RWPE2 (cell line): ENCODE results near the gene CPEB4.

Source experiments
- ATAC-seq: fragments of 200-7000 bp; cut with Tn5 transposase; 3 replicates; pipeline ENCODE4 v1.9.1; 2021; ENCODE audit warnings: low read depth
- DNase-seq: peaks from one replicate; pipeline ENCODE4 v3.0.0-alpha.2; 2020; ENCODE audit warnings: low spot score
- H3K27ac ChIP-seq: fragments of 450-650 bp; 2 replicates; pipeline ENCODE4 v1.5.1; 2017; ENCODE audit warnings: mild to moderate bottlenecking; ENCODE audit not compliant: poor library complexity, severe bottlenecking
- H3K27me3 ChIP-seq: fragments of 250-450 bp; sonication (Bioruptor Pico); 2 replicates; pipeline ENCODE4 v1.5.1; 2021; ENCODE audit warnings: mild to moderate bottlenecking, moderate library complexity; ENCODE audit not compliant: insufficient read depth, poor library complexity, severe bottlenecking
- H3K36me3 ChIP-seq: fragments of 250-450 bp; sonication (Bioruptor Pico); 2 replicates; pipeline ENCODE4 v1.5.1; 2020; ENCODE audit warnings: low read depth, mild to moderate bottlenecking, moderate library complexity
- H3K4me1 ChIP-seq: fragments of 250-450 bp; sonication (Bioruptor Pico); 2 replicates; pipeline ENCODE4 v1.5.1; 2021; ENCODE audit warnings: mild to moderate bottlenecking, moderate library complexity; ENCODE audit not compliant: insufficient read depth, poor library complexity, severe bottlenecking
- H3K4me3 ChIP-seq: fragments of 250-450 bp; sonication (Bioruptor Pico); 2 replicates; pipeline ENCODE4 v1.5.1; 2021; ENCODE audit warnings: mild to moderate bottlenecking, moderate library complexity; ENCODE audit not compliant: severe bottlenecking
- H3K9me3 ChIP-seq: fragments of 250-450 bp; sonication (Bioruptor Pico); 2 replicates; pipeline ENCODE4 v1.5.1; 2021; ENCODE audit warnings: mild to moderate bottlenecking, moderate library complexity; ENCODE audit not compliant: severe bottlenecking
- TF ChIP-seq, protein P1 (sequence below): fragments of 450-650 bp; IDR thresholded peaks from one replicate; pipeline ENCODE4 v1.5.1; 2017; ENCODE audit warnings: mild to moderate bottlenecking, moderate library complexity; ENCODE audit not compliant: poor library complexity, severe bottlenecking

The CPEB4 gene

DNA sequence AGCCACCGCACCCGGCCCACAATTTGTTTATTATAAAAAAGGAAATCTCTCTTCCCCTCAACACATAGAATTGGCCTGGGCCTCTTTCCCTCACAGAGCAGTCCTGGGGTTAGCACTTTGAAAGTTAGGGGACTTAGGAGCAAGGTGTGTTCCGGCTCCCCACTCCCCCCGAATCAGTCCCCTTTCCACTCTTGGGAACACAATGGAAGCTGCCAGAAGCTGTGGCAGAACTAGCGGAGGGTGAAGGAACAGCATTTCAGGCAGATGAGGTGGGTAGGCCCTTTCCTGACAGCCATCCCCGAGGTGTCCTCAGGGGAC, 84.4 kb downstream of the CPEB4 start:
- Histone ChIP-seq H3K27ac (no peak overlapping the region), H3K4me1 (no peaks in the 10 kb centered on the region), H3K27me3 (peaks cover 6% of the 10 kb centered on the region), H3K36me3 (no peaks in the 10 kb centered on the region), H3K9me3 (no peaks in the 10 kb centered on the region), H3K4me3 (no peak overlapping the region)
- ATAC-seq: no peak
- no peak for DNase-seq
- TF ChIP-seq, protein P1, sequence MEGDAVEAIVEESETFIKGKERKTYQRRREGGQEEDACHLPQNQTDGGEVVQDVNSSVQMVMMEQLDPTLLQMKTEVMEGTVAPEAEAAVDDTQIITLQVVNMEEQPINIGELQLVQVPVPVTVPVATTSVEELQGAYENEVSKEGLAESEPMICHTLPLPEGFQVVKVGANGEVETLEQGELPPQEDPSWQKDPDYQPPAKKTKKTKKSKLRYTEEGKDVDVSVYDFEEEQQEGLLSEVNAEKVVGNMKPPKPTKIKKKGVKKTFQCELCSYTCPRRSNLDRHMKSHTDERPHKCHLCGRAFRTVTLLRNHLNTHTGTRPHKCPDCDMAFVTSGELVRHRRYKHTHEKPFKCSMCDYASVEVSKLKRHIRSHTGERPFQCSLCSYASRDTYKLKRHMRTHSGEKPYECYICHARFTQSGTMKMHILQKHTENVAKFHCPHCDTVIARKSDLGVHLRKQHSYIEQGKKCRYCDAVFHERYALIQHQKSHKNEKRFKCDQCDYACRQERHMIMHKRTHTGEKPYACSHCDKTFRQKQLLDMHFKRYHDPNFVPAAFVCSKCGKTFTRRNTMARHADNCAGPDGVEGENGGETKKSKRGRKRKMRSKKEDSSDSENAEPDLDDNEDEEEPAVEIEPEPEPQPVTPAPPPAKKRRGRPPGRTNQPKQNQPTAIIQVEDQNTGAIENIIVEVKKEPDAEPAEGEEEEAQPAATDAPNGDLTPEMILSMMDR: no peak

DNA sequence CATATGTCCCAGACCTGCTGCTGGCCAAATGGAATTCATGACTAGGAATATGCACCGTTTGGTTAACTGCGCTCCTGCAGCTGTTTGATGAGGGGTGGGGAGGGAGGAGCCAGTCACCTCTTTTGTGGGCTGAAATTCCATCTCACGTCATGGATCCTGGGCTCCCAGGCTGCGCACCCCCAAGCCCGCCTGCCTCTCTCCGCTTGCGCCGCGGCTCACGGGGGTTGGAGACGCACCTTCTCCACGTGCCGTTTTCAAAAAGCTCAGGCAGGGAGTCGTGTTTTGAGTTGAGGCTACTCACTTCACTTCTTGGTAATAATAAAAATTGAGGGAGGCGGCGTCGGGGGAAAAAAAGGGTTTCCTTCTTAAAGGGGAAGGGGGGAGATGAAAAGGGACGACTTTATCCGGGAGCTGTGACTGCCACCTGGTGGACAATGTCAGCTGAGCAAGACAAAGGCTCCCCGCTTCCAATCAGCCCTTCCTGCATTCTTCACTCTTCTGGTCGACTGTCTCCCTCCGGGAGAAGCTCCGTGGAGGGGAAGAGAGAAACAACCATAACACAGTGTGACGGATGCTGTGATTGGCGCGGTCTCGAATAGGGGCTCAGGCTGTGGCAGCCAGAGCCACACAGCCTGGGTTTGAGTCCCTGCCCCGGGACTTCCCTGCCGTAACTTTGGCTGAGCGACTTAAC, 84.9 kb downstream of the CPEB4 start:
- H3K4me3 ChIP-seq: peak overlapping the region; percentile 19
- H3K27ac ChIP-seq: no peak overlapping the region
- no peaks in the 10 kb centered on the region for H3K9me3 ChIP-seq
- no peaks in the 10 kb centered on the region for H3K36me3 ChIP-seq
- peak; percentile 77 for ATAC-seq
- H3K27me3 ChIP-seq: peaks cover 6% of the 10 kb centered on the region
- TF ChIP-seq, protein P1: peak; percentile 96
- no peak for DNase-seq
- H3K4me1 ChIP-seq: no peaks in the 10 kb centered on the region

DNA sequence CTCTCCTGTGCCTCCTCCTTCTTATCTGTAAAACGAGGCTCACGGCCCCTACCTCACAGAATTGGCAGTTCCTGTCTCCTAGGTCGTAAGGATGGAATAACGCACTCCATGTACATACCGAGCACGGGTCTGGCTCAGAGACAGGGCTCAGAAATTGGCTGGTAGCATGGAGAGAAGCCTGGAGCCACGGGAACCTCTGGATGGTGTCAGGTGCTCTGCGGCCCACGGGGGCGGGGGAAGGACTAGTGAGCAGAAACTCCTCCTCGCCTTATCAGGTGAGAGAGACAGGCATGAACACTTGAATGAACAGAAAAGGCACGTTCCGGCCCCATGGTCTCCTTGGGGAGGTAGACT, 85.4 kb downstream of the CPEB4 start:
- peaks cover 6% of the 10 kb centered on the region for H3K27me3 ChIP-seq
- no peak for DNase-seq
- TF ChIP-seq, protein P1: no peak
- H3K36me3 ChIP-seq: no peaks in the 10 kb centered on the region
- H3K4me3 ChIP-seq: peak overlapping the region; percentile 19
- H3K4me1 ChIP-seq: no peaks in the 10 kb centered on the region
- H3K27ac ChIP-seq: no peak overlapping the region
- H3K9me3 ChIP-seq: no peaks in the 10 kb centered on the region
- ATAC-seq: peak; percentile 46

DNA sequence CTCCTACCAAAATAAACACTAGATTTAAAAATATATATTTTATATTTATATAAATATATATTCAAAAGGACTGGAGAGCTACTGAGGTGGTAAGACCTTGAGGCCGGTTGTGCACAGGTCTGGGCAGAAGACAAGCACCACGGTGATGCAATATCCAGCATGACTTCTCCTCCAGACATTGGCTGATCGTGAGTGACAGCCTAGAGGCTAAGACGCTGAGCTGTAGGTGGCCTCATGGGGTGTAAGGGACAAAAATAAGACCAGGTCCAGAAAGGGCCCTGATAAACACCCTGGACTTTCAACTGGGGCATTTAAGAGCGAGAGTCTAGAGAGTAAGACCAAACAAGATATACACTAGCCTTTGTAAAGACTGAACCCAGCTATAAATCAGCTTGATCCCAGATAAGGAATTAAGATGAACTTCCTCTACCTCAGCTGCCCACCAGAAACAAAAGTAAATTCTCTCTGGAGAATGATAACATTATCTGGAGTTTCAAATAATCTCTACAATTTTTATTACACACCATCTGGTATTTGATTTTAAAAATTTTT, 86.6 kb downstream of the CPEB4 start:
- ATAC-seq: no peak
- TF ChIP-seq, protein P1: no peak

DNA sequence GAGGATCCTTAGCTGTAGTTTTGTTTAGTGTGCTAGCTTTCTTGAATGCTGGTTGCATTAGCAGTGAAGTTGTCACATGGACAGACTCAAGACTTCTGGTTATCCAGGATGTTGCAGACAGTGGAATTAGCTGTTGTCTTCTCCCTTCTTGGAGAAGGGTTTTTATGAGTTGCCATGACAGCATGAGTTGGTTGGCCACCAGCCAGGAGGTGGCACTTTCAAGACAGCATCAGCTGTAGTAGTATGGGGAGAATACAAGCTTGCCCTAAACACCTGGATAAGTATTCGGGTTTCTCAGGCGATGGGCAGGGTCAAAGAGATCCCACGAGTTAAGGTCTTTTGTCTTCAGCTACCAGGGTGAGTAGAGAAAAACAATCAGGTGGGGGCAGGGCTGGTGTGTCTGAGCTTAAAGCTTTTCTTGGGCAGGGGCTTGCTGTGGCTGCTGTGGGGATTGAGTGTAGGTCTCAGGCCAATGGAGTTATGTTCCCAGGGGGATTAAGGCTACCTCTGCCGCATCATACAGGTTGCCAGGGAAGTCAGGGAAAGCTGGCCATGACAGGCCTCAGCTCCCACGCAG, 93.1 kb downstream of the CPEB4 start:
- H3K4me1 ChIP-seq: no peaks in the 10 kb centered on the region
- DNase-seq (no peak), ATAC-seq (no peak)
- no peak overlapping the region for H3K27ac ChIP-seq
- H3K9me3 ChIP-seq: peaks cover 4% of the 10 kb centered on the region
- no peak overlapping the region for H3K4me3 ChIP-seq
- no peaks in the 10 kb centered on the region for H3K36me3 ChIP-seq
- peaks cover 27% of the 10 kb centered on the region for H3K27me3 ChIP-seq
- TF ChIP-seq, protein P1: no peak

More for the DNA sequence above, 86.6 kb downstream of the CPEB4 start:
- no peak for DNase-seq
- Histone ChIP-seq H3K9me3 (no peaks in the 10 kb centered on the region), H3K4me3 (no peak overlapping the region), H3K27me3 (peaks cover 6% of the 10 kb centered on the region), H3K4me1 (no peaks in the 10 kb centered on the region), H3K27ac (no peak overlapping the region), H3K36me3 (no peaks in the 10 kb centered on the region)
